HG03103 (cell line): Measurements from ENCODE around the gene SMAD1.

Source experiments
- ATAC-seq: cut with Tn5 transposase; IDR thresholded peaks from one replicate; pipeline ENCODE4 v1.9.1; 2021; ENCODE audit warnings: low read depth; ENCODE audit not compliant: unreplicated experiment

SMAD1 gene

GRCh38 chr4:145481164-145481941 lies at the start of gene SMAD1:
SMAD1 (plus strand) TSS chr4:145481853; CDS start chr4:145514614, 32,761 bp downstream.
- peak; percentile 38 for ATAC-seq

DNA sequence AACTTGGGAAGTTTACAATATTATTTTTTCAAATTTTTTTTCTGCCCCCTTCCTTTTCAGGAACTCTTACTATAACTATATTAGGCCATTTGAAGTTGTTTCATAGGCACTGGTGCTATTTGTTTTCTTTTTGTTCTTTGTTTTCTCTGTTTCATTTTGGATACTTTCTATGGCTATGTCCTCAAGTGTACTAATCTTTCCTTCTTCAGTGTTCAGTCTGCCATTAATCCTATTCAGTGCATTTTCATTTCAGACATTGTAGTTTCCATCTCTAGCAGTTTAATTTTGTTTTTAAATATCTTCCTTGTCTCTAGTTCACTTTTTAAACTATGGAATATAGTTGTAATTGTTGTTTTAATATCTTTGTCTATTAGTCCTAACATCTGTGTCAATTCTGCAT lies 48.0 kb upstream of the SMAD1 start:
- no peak for ATAC-seq

- ATAC-seq, result no peak
Measured at GRCh38 chr4:145435646-145436045, 46.0 kb upstream of the SMAD1 start.

GRCh38 chr4:145436114-145436513 lies 45.5 kb upstream of the SMAD1 start:
- no peak for ATAC-seq

DNA sequence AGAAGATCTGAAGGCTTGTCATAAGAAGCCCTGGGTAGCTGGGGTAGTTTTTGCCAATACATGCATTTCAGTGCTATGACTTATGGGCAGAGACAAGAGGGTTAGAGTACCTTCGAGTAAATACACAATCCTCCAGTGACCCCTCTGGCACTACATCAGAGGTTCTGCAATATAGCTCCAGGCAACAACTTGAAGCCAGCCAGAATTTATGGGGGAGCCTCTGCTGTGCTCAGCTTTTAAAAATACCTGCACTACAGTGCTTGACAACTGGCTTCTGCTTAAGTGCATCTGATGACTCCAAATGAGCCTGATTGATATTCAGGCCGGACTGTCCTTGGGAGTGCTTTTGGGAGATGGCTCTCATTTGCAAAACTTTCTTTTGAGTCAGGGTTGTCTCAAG lies 44.9 kb upstream of the SMAD1 start:
- ATAC-seq, result no peak

DNA sequence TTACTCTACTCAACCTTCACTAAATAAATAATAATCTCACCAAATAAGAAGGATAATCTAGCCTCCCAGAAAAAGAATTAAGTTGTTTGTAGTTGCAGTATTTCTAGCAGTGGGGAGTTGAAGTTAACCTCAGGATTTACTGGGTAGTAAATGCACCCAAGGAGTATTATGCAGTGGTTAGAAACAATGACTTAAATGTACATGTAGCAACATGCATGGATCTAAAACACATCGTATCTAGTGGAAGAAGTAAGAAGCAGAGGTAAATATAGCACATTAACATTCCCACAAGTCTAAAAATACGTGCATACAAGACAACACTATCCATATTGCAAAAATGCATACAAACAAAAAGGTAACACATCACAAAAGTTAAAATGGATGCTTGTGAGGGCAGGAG lies 44.2 kb upstream of the SMAD1 start:
- no peak for ATAC-seq

DNA sequence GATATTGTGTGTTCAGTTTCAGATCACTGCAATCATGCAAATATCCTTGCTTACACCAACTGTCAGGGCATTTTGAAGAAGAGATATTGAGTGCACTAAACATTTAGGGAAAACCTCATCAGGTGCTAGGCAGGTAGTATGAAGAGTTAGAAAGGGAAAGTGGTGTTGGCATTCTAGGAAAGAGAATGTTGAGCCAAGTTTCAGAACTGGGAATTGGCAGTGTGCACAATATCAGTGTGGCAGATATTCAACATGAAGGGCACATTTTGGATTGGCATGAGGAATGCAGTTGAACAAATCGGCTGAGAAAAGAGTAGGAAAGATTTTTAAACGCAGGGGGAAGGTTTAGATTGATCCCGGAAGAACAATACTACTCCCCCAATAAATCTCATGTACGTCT lies 43.4 kb upstream of the SMAD1 start:
- no peak for ATAC-seq

DNA sequence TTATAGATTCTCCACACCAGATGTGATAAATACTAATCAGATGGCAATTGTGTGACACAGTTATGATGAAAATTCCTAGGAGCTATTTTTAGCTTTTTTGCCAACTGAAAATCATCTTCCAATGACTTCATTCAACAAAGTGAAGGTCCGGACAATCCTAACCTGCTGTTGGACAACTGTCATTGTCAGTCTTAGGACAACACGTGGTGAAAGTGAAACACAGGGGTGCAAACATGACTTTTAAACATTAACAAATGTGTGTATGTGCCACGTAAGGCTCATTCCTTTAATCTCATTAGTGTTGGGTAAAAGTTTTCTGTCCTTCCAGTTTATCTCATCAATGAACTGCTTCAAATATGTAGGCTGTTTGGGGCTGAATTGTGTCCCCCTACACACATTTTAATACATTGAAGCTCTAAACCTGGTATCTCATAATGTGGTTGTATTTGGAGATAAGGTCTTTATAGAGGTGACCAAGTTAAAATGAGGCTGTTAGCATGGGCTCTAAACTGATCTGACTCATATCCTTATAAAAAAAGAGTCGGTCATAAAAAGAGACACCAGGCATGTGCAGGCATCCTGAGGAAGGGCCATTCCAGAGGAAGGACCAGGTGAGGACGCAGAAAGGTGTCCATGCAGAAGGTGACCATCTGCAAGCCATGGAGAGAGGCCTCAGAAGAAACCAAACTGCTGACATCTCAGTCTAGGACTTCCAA lies 41.2 kb upstream of the SMAD1 start:
- ATAC-seq, result no peak

GRCh38 chr4:145446184-145446583 lies 35.5 kb upstream of the SMAD1 start:
- peak; percentile 63 for ATAC-seq

GRCh38 chr4:145451895-145452294 lies 29.8 kb upstream of the SMAD1 start:
- no peak for ATAC-seq

DNA sequence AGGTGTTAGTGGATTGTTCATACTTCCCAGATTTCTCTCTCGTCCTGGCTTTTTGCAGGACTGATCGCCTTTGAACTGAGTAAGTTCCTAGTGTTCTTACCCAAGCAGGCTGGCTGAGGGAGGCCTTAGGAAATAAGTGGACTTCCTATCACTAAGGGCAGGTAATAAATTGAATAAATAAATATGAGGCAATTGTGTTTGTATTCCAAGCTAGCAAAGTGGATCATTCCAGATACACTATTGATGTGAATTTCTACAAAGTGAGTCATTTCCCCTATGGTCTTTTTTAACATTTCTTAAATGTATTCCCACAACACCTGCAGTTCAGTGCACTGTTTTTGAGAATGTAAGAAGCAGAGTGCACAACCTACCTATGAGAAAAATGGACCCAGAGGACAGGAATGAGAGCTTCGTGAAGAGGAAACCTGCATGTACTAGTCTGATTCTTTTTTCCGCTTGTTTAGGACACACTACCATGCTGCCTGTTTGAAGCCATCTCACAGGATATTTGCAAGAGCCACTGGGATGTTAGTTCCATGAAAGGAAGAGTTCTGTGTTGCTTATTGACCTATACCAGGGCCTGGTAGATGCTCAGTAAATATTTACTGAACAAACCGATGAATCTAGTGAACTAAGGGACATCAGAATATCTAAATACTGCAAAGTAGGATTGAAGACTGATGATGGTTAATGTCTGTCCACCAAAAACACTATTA lies 29.0 kb upstream of the SMAD1 start:
- no peak for ATAC-seq

DNA sequence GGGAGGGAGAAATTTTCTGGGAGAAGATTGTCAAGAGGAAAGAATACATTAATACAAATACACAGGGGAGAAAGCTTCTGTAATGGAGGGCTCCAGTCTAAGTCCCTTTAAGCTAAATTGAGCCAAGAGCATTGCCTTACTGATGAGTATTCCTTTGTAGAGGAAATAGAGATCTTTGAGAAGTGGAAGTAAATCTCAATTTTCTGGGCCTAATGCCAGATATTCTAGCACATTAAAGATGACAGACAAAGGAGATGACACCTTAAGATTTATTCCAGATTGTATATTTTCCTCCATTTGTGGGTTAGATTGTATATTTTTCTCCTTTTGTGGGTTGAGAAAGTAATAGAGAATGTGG lies 28.5 kb upstream of the SMAD1 start:
- no peak for ATAC-seq

- no peak for ATAC-seq
Measured at GRCh38 chr4:145473203-145473602, 8.4 kb upstream of the SMAD1 start.

DNA sequence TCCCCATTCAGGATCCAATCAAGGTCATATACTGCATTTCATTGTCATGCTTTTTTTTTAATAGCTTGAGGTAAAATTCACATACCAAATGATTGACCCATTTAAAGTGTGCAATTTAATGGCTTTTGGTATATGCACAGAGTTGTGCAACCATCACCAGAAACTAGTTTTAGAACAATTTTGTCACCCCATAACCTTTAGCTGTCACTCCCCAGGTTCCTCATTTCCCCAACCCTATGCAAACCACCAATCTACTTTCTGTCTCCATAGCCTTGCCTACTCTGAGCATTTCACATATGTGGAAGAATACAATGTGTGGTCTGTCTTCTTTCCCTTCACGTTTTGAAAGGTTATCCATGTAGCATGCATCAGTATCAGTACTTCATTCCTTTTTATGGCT lies 1.4 kb upstream of the SMAD1 start:
- no peak for ATAC-seq

DNA sequence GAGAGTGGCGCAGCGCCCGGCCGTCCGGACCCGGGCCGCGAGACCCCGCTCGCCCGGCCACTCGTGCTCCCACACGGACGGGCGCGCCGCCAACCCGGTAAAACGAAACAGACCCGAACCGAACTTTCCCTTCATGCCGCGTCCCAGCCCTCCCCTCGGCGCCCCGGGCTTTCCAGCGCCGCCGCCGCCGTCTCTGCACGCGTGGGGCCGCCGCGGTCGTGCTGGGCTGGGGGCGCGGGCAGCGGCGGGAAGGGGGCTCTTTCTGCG lies 222 bp downstream of the SMAD1 start:
- no peak for ATAC-seq

- peak; percentile 18 for ATAC-seq
Measured at GRCh38 chr4:145482209-145483037, 770 bp downstream of the SMAD1 start.

DNA sequence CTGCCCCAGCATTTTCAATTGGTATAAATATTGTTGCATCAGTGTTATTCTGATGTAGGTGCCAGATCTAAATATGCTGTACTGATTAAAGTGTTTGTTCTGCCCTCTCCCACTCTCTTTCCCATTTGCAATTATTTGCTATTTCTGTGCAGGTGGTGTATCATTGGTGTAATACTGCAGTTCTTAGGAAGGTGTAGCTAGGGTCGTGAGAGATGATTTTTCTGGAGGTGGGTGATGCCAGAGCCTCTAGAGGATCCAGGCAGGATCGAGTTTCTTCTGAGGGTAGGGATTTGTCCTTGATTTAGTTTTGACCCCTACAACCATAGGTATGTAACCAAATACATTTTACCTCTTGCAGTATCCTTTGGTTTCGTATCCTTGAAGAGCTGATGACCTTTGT lies 1.9 kb downstream of the SMAD1 start:
- no peak for ATAC-seq

DNA sequence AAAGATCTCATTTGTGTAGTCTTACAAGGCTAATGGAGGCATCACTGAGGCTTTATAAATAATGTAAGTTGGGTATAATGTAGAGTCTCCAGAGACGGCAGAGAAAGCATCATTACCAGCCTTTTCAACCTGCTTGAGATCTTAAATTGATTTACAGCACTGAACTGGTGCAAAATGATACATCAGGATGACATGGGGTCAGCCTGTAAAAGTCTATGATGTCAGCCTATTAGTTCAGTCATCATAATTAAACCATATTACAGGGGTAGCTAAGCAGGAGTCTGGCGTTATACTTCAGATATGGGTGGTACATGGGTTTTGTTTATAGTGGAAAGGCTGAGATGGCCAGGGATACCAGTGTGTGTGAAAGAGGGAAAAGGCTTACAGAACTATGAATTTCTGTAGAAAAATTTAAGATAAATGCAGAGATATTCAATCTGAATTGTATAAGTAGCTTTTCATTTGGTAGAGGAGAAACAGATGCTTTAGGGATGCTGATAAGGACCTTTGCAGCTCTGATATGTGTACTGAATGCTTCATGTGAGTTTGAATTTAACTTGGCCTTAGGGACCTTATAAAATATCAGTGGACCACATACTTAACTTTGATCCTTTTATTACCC lies 2.7 kb downstream of the SMAD1 start:
- no peak for ATAC-seq

- ATAC-seq, result no peak
Measured at GRCh38 chr4:145485120-145485519, 3.5 kb downstream of the SMAD1 start.

- ATAC-seq, result no peak
Measured at GRCh38 chr4:145486603-145487002, 5.0 kb downstream of the SMAD1 start.

- peak; percentile 96 for ATAC-seq
Measured at GRCh38 chr4:145487631-145488030, 6.0 kb downstream of the SMAD1 start.
